Esophagus squamous epithelium (tissue), 5 donors: ENCODE results near the gene PEAR1. TPM values are rescaled to one million over a fixed set of nuclear protein-coding genes. Genes with fewer than 3 reads are reported as not detected.

ENCODE experiments used
- DNase-seq: peaks from one replicate; lab custom pipeline; 2025; lab: John Stamatoyannopoulos, UW
- H3K27ac ChIP-seq, 4 donors: fragments of 200-600 bp; sonication (generic); one replicate each; pipeline ENCODE4 v1.5.1; 2016 to 2019; ENCODE audit warnings: mild to moderate bottlenecking in 1 of 4
- H3K27me3 ChIP-seq, 4 donors: fragments of 200-600 bp; sonication (generic); 1 replicate in 3 of 4; 2 replicates in 1 of 4; pipeline versions ENCODE4 v1.5.1 to v1.6.0; 2017 to 2021; ENCODE audit warnings: antibody characterized with exemption in 1 of 4
- H3K36me3 ChIP-seq, 3 donors: fragments of 200-600 bp; sonication (generic); one replicate each; pipeline ENCODE4 v1.5.1; 2016 to 2019
- H3K4me1 ChIP-seq, 3 donors: fragments of 200-600 bp; sonication (generic); one replicate each; pipeline ENCODE4 v1.5.1; 2017 to 2019
- H3K4me3 ChIP-seq, 4 donors: fragments of 200-600 bp; sonication (generic); 1 replicate in 3 of 4; 2 replicates in 1 of 4; pipeline ENCODE4 v1.5.1; 2016 to 2019; ENCODE audit warnings: mild to moderate bottlenecking in 2 of 4, moderate library complexity in 1 of 4
- H3K9me3 ChIP-seq, 3 donors: fragments of 200-600 bp; sonication (generic); one replicate each; pipeline ENCODE4 v1.5.1; 2016 to 2019
- CTCF ChIP-seq, 6 experiments: fragments of 450-650 bp in 4 of 6; fragments of 200-600 bp in 2 of 6; sonication (generic) in 2 of 6; IDR thresholded peaks; one replicate each; pipeline ENCODE4 v1.5.1; 2016 to 2019; ENCODE audit warnings: antibody characterized with exemption in 6 of 6, mild to moderate bottlenecking in 4 of 6, moderate library complexity in 4 of 6
- POLR2A ChIP-seq, 4 donors: fragments of 450-650 bp; IDR thresholded peaks; one replicate each; pipeline ENCODE4 v1.6.1; 2017; ENCODE audit warnings: antibody characterized with exemption in 4 of 4, mild to moderate bottlenecking in 4 of 4, moderate library complexity in 3 of 4
- WGBS, 2 donors: methylation state at CpG; one replicate each; pipeline ENCODE4 v1.1.5; 2018; 5-methylcytosine and 5-hydroxymethylcytosine counted together
- intact Hi-C: fragments of 100-400 bp; cut with DNase I; formaldehyde crosslinking; loops from one replicate; pipeline ENCODE4 v1.15.0; 2022
- total RNA-seq, 4 donors: library from RNA; depleted of rRNA; stranded (reverse); fragments of >200 nt; gene quantifications; one replicate each; pipeline ENCODE4 v1.1.0, GENCODE V29; 2016
- donor health status: DM: yes; HTN: yes; CAD: no.

Gene PEAR1
- total RNA-seq, 4 donors from 2014 or later: 1.1 to 4.6 (median 2.7) TPM

- no peak for DNase-seq
- Histone ChIP-seq H3K4me1 (peaks cover 7 to 21% (median 10%) of the 10 kb centered on the region in 3 donors), H3K27ac (no peak overlapping the region), H3K4me3 (no peak overlapping the region), H3K9me3 (no peaks in the 10 kb centered on the region), H3K36me3 (peaks cover 0 to 6% (median 0%) of the 10 kb centered on the region in 3 donors), H3K27me3 (peaks cover 3 to 54% (median 12%) of the 10 kb centered on the region in 4 donors)
- intact Hi-C loops: no loop called here
- WGBS, 2 donors: 0 to 20% methylated on average over 1 of the region's 4 CpGs
- TF ChIP-seq POLR2A (IDR thresholded peaks at IDR 0.05) (no peak), CTCF (IDR thresholded peaks at IDR 0.05) (no peak)
Observed at GRCh38 chr1:156930483-156930882, 37.0 kb downstream of the PEAR1 start.

GRCh38 chr1:156931211-156931952 lies 37.9 kb downstream of the PEAR1 start:
- Histone ChIP-seq H3K36me3 (peaks cover 0 to 13% (median 0%) of the 10 kb centered on the region in 3 donors), H3K4me1 (peaks cover 7 to 21% (median 10%) of the 10 kb centered on the region in 3 donors), H3K4me3 (no peak overlapping the region), H3K9me3 (no peaks in the 10 kb centered on the region), H3K27ac (no peak overlapping the region), H3K27me3 (peaks cover 3 to 45% (median 12%) of the 10 kb centered on the region in 4 donors)
- DNase-seq: no peak
- 54 to 55% methylated on average over 11 of the region's 11 CpGs for WGBS, 2 donors
- intact Hi-C loops: no loop called here
- TF ChIP-seq CTCF (IDR thresholded peaks at IDR 0.05): no peak
- no peak for TF ChIP-seq POLR2A (IDR thresholded peaks at IDR 0.05)

DNA sequence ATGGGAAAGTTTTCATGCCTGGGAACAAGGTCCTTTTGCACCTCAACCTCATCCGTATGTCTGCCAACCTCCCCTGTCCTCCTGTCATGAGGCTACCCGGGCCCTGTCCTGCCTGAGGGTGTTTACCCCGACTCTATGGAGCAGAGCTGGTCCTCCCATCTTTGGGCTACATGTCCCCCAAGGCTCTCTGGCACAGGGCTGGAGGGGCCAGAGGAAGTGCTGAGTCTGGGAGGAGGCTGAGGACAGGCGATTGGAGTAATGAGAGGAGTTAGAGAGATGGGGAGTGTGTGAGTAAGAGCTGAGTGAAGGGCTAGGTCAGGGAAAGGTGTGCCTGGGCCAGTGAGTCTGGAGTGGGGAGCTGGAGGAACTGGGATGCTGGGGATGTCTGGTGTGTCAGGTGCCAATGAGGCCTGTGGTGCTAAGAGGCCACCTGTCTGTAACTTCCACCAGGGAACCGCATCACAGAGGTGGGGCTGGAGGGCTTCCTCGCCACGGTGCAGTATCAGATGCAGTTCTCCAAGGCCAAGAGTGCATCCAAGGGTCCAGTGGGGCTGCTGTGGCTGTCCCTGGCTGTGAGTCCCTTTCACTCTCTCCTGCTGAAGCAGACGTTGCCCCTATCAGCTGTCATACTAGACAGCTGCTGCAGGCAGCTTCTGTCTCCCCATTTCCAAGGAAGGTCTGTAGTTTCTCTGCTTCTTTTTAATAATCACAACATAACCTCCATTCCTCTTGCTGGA lies 38.6 kb downstream of the PEAR1 start:
- DNase-seq: no peak
- H3K27me3 ChIP-seq: peaks cover 0 to 37% (median 9%) of the 10 kb centered on the region in 4 donors
- TF ChIP-seq POLR2A (IDR thresholded peaks at IDR 0.05): no peak
- peaks cover 7 to 19% (median 9%) of the 10 kb centered on the region in 3 donors for H3K4me1 ChIP-seq
- intact Hi-C loops: no loop called here
- no peak overlapping the region for H3K27ac ChIP-seq
- WGBS, 2 donors: 53 to 62% methylated on average over 6 of the region's 8 CpGs
- peaks cover 0 to 20% (median 6%) of the 10 kb centered on the region in 3 donors for H3K36me3 ChIP-seq
- H3K9me3 ChIP-seq: no peaks in the 10 kb centered on the region
- no peak overlapping the region for H3K4me3 ChIP-seq

DNA sequence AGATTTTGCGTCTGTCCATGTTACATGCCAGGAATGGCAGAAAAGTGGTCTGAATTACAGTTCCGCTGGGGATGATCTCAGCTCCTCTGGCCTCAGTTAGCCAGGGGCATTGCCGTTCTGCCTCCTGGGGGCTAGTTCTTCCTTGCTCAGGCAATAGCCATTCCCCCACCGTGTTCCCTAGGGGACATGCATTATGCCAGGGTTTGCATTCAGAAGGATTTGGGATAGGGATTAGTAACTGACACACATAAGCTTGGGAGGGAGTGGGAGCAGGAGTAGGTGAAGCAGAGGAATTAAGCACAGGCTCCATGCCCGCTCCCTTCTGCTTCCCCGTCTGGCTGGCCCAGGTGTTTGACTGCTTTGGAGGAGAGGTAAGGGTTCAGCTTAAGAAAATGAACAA lies 39.6 kb downstream of the PEAR1 start:
- intact Hi-C loops: no loop called here
- Histone ChIP-seq H3K9me3 (no peaks in the 10 kb centered on the region), H3K27me3 (peaks cover 0 to 27% (median 5%) of the 10 kb centered on the region in 4 donors), H3K36me3 (peaks cover 0 to 30% (median 7%) of the 10 kb centered on the region in 3 donors), H3K27ac (no peak overlapping the region), H3K4me1 (peaks cover 0 to 9% (median 0%) of the 10 kb centered on the region in 3 donors), H3K4me3 (no peak overlapping the region)
- 76 to 77% methylated on average over 5 of the region's 6 CpGs for WGBS, 2 donors
- no peak for DNase-seq
- TF ChIP-seq POLR2A (IDR thresholded peaks at IDR 0.05): no peak
- no peak for TF ChIP-seq CTCF (IDR thresholded peaks at IDR 0.05)

DNA sequence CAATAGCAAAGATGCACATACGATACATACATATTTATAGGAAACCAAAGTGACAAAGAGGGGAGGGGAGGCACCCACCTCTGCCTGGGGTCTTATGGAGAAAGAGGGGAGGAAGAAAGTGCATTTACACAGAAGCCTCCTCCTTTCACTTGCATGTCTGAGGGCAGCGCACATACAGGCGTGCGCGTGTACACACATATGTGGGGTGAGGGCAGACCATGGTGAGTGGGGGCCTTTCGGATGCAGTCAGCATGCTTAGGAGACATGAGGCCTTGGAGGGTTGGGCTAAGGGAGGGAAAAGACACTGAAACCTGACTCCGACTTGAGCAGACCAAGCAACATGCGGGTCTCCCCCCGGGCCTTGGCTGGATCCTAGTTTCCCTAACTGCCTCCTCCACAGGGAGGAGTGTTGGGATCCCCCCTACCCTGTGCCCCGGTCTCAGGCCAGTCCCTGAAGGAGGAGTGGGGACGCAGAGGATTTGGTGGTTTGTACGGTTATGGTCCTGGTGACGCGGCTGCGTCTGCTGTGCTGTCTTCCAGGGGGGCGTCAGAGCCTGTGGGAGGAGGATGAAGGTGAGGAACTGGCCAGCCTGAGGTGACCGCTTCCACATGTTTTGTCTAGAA lies 42.1 kb downstream of the PEAR1 start:
- Histone ChIP-seq H3K4me1 (peaks cover 0 to 9% (median 0%) of the 10 kb centered on the region in 3 donors), H3K9me3 (no peaks in the 10 kb centered on the region), H3K4me3 (no peak overlapping the region), H3K27ac (no peak overlapping the region), H3K36me3 (peaks cover 8 to 55% (median 26%) of the 10 kb centered on the region in 3 donors), H3K27me3 (peaks cover 0 to 2% (median 0%) of the 10 kb centered on the region in 4 donors)
- TF ChIP-seq CTCF (IDR thresholded peaks at IDR 0.05) (no peak), POLR2A (IDR thresholded peaks at IDR 0.05) (no peak)
- 77 to 88% methylated on average over 12 to 15 of the region's 17 CpGs for WGBS, 2 donors
- no peak for DNase-seq
- intact Hi-C loops: no loop called here
